ENCODE results near the gene FAM3B.

The FAM3B gene

GRCh38 chr21:41369920-41370839 lies 53.6 kb downstream of the FAM3B start:
- no peak for DNase-seq

DNA sequence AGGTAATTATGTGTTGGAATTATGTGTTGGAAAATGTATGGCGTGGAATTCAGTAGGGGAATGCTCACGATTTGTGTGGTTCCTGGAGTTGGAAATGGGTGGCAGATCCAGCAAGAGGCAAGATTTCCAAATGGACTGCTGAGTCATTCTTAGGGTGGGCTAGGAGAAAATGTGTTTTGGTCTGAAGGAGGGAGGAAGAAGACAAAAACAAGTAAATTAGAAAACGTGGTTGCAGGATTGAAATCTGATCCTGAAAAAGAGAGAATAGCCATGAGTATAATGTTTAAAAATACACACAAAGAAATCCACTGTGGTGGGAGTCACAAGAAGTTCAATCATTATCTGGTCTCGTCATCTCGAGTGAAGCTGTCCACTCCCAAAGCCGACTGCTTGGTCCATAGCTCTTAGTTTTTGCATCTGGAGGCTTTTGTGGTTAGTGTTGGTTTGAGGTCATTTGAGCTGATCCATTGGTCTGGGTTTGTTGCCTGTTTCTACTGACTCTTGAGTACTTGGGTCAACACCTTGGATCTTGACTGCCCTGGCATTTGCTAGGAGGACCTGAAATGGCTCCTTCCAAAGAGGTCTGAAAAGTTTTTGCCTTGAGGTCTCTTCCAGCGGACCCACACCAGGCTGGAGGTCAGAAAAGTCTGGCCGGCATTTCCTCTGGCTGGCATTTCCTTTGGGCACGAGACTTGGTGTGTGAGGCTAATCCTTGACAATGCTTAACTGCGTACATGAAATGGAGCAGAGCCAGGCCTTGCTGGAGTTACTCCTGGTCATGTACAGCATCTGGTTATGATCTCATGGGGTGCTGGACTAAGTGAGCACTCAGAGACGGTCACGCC lies 54.5 kb downstream of the FAM3B start:
- no peak for DNase-seq

DNA sequence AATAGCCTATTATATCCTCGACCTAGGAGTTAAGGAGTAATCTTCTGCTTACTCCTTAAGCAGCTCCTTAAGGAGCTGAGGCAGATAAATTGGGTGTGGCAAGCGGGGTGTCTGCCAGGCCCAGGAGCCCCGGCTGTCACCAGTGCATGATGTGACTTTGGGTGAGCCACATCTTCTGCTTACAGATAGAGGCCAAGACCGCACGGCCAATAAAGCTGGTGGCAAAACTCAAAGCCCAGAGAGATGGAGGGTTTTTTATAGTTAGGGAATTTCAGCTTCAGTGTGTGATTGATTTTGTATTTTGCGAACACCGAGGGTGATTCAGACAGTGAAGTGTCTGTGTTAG lies 55.1 kb downstream of the FAM3B start:
- DNase-seq: no peak

DNA sequence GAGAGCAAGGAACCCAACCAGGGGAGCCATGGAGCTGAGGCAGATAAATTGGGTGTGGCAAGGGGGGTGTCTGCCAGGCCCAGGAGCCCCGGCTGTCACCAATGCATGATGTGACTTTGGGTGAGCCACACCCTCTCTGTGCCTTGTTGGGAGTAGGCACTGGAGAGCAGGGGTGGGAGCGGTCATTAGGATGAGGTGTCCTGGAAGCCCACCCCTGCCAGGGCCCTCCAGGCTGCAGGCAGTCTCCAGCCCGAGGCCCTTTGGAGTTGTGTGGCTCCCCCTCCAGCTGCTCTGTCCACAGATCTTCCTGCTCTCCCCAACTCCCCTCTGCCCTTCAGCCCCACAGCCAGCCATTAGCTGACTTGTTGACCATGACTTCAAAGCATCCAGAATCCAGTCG lies 56.7 kb downstream of the FAM3B start:
- no peak for DNase-seq

- no peak for DNase-seq
These were observed 57.2 kb downstream of the FAM3B start for GRCh38 chr21:41373763-41374162.

GRCh38 chr21:41374177-41374712 lies 57.6 kb downstream of the FAM3B start:
- no peak for DNase-seq

DNA sequence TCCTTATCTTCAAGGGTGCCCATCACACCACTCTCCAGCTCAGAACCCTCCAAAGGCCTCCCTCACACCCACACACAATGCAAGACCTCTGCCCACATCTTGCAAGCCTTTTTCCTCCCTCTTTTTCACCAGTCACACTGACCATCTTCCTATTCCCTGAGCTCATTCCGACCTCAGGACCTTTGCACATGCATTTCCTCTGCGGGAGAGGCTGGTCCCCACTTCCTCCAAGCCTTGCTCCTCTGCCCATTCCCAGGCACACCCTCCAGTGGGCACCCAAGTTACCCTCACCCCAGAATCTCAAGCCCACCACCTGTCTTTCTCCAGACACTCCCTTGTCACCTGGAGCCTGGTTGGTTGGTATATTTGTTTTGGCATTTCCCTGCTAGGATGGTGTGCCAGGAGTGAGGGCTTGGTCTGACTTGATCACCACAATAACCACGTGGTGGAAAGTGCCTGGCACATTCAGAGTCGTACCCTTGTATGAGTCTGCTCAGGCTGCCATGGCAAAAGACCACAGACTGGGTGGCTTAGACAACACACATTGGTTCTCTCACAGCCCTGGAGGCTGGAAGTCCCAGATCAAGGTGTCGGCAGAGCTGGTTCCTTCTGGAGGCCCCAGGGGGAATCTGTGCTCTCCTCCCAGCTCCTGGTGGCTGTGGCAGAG lies 58.4 kb downstream of the FAM3B start:
- DNase-seq: no peak

GRCh38 chr21:41375875-41376274 lies 59.3 kb downstream of the FAM3B start:
- DNase-seq: no peak

GRCh38 chr21:41377715-41378114 lies 61.1 kb downstream of the FAM3B start:
- no peak for DNase-seq

DNA sequence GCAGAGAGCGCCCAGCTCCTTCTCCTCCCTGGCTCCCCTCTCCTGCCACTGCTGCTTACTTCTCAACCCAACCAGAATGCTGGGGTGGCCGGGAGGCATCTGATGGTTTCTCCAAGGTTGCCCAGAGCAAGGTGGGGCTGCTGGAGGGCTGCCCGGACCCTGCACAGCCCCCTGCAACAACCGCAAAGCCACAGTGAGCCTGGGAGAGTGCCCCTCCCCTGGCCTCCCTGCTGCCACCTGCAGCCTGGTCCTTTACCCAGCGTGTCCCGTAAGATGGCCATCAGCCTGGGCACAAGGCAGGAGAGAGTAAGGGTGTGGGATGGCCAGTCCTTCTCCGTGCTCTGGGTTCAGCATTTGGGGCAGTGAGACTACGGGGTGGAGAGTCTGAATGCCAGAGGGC lies 62.2 kb downstream of the FAM3B start:
- no peak for DNase-seq

DNA sequence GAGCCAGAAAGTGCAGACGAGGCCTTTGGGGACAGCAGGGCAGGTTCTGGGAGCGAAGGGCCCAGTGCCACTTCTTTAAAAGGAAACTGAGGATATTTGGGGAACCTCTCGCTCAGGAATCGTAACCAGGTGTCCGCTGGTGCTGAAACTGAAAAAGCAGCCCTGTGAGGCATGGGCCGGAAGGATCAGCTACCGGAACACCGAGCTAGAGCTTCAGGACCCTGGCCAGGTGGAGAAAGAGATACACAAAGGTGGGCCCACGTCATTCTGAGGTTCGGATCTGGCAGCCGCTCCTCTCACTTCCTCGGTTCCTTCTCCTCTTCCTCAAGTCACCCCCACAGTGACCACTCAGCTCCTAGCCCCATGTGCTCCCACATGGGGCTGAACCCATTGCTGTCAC lies 63.3 kb downstream of the FAM3B start:
- no peak for DNase-seq

DNA sequence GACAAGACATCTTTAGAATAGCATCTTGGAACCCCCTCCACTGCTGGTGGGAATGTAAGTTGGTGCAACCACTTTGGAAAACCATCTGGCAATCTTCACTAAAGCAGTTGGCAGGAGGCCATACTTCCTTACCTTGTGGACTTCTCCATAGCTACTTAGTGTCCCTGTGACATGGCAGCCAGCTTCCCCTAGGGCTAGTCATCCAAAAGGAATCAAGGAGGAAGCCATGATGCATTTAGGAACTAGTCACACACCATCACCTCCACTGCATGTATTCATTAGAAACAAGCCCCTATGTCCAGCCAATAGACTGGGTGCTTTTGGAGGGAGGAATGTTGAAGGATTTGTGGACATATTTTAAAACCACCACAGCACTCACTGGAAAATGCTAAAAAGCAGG lies 65.1 kb downstream of the FAM3B start:
- no peak for DNase-seq

DNA sequence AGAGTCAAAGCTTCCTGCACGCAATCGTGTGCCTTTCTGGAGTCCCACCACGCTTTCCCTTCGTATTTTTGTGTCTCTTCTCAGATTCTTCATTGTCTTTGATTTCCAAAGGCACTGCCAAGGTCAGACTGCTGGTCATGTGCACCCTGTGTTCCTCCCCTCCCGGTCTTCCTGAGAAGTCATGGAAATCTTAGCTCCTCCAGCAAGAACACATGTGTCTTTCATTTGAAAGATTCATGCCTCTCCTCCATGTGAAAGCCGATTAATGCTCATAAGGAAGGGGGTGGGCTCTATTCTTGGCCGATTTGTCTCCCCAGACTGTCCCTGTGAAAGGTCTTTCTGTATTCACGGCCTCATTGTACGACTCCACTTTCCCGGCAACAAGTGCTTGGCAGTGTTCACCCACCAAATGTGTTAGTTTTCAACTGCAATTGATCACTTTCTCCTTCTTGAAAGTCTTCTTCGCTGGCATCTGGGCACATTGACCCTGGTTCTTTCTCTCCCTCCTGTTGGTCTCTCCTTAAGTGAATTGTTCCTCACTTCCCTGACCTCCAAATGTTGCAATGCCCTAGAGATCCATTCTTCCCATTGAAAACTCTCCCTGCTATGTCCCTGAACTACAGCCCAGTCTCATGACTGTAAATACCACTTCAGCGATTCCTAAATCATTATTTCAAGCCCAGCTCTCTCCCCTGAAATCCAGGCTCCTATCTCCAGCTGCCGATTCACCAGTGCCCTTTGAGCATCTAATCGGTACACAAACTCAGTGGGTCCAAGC lies 70.6 kb downstream of the FAM3B start:
- DNase-seq: no peak

- no peak for DNase-seq
These were observed 71.2 kb downstream of the FAM3B start for GRCh38 chr21:41387824-41388223.

GRCh38 chr21:41388259-41388658 lies 71.7 kb downstream of the FAM3B start:
- no peak for DNase-seq

DNA sequence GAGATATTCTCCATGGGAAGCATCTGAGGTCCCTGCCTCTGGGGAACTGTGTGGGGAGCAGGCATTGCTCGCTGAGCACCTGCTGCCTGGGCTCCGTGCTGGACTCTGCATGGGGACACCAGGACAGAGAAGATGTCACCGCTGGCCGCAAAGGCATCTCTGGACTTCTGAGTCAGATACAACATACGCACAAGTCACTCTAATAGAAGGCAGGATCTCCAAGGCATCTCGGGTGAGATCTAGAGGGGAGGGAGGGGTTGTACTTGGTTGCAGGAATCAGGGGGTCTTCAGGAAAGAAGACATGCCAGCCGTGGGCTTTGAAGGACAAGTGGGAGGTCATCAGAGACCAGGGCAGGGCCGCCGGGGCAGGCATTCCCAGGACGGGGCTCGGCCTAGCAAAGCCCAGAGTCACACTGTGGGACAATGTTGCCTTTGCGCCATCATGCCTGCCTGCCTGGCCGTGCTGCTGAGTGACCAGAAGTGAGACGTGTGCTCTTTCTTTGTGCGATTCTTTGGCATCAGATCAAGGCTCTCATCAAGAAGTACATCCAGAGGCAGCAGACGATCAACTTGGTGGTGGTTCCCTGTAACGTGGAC lies 73.5 kb downstream of the FAM3B start:
- DNase-seq: no peak

DNA sequence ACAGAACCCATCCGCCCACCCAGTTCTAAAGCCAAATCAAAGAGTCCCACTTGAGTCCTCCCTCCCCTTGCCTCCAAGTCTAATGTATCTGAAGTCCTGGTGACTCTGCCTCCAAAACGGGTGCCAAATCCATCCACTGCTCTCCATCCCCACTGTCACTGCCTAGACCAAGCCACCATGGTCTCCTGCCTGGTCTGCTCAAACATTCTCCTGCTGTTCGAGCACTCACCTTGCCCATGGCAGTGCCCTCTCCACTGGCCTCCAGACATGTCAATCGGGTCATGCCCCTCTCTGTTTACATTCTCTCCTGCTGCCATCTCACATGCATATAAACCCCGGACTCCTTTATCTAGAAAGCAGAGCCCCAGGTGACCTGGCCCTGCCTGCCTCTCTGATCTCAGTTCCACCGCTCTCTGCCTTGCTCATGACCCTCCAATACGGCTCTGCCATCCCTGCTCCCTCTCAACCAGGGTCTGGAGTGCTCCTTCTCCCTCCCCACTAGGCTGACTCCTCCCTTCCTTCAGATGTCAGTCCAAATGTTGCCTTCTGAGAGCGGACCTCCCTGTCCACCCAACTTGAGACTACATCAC lies 77.4 kb downstream of the FAM3B start:
- no peak for DNase-seq

- DNase-seq: no peak
These were observed 80.0 kb downstream of the FAM3B start for GRCh38 chr21:41396558-41397075.

DNA sequence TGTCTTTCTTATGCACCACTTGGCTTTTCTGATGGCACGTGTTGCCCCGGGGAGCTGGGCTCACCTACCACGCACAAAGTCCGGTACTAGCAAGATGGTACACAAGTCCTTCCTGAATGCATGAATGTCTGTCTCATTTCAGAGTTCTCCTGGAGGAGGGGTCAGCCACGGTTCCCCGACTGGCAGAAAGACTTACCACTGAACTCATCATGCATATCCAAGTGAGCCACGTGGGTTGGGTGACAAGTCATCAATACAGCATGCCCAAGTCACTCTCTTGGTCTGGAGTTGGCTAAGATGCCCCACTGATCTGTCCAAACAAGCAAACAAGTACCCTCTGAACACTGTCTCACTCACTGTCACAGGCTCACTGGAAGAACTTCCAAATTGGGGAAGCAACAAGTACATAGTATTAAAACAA lies 80.9 kb downstream of the FAM3B start:
- DNase-seq: no peak

GRCh38 chr21:41398251-41398650 lies 81.7 kb downstream of the FAM3B start:
- no peak for DNase-seq

DNA sequence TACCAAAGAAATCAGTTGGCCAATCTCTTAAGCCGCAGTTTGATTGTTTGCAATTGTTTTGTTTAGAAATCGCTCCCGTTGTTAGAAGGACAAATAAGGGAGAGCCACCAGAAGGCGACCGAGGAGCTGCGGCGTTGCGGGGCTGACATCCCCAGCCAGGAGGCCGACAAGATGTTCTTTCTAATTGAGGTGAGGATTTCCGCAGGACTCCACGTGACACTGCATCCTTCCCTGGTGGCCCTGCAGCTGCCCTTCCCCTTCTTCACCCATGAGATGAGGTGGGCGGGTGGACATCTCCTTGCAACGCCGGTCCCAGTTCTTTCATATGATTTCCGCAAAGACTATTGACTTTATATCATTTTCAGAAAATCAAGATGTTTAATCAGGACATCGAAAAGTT lies 82.2 kb downstream of the FAM3B start:
- no peak for DNase-seq
